H1 (cell line): ENCODE measurements around the gene FBXO45. TPM values are rescaled to one million over a fixed set of nuclear protein-coding genes. Genes with fewer than 3 reads are reported as not detected.

Experiments used
- BACH1 ChIP-seq: IDR thresholded peaks from 2 replicates; pipeline ENCODE4 v1.6.1; 2012; ENCODE audit warnings: low read length, improper control_type of control experiment
- CHD1 ChIP-seq: IDR thresholded peaks from 2 replicates; pipeline ENCODE4 v1.6.1; 2012; ENCODE audit warnings: low read depth, low read length, improper control_type of control experiment
- RXRA ChIP-seq: IDR thresholded peaks from 2 replicates; pipeline ENCODE4 v1.6.1; 2011; ENCODE audit warnings: low read depth, mild to moderate bottlenecking, low read length, moderate library complexity; ENCODE audit not compliant: insufficient read depth
- SAP30 ChIP-seq: fragments of 300-600 bp; sonication (generic); IDR thresholded peaks from 2 replicates; pipeline ENCODE4 v1.7.1; 2012; ENCODE audit warnings: low read length, moderate library complexity, mild to moderate bottlenecking, inconsistent platforms; ENCODE audit not compliant: insufficient read depth, insufficient replicate concordance
- SIN3A ChIP-seq, 2 experiments: IDR thresholded peaks in 1 of 2; conservative IDR thresholded peaks in 1 of 2; 2 replicates each; pipeline ENCODE4 v1.6.1; 2011 to 2012; ENCODE audit warnings: low read length in 2 of 2, improper control_type of control experiment in 1 of 2, low read depth in 1 of 2, mild to moderate bottlenecking in 1 of 2
- SP1 ChIP-seq: IDR thresholded peaks from 2 replicates; pipeline ENCODE4 v1.6.1; 2011; ENCODE audit warnings: low read depth, low read length
- SP4 ChIP-seq: IDR thresholded peaks from 2 replicates; pipeline ENCODE4 v1.6.1; 2012; ENCODE audit warnings: low read length, inconsistent platforms
- TAF7 ChIP-seq: optimal IDR thresholded peaks from 2 replicates; pipeline ENCODE3; 2011; ENCODE audit warnings: low read depth, mild to moderate bottlenecking, inconsistent platforms, low read length, moderate library complexity, borderline replicate concordance
- TBP ChIP-seq: IDR thresholded peaks from 2 replicates; pipeline ENCODE4 v1.6.1; 2011; ENCODE audit warnings: low read depth, low read length, improper control_type of control experiment
- TEAD4 ChIP-seq: IDR thresholded peaks from 2 replicates; pipeline ENCODE4 v1.6.1; 2012; ENCODE audit warnings: low read depth, low read length, inconsistent platforms, mixed read lengths
- polyA plus RNA-seq, 7 experiments: library from polyadenylated mRNA; depleted of rRNA in 3 of 7; stranded (reverse) in 5 of 7; unstranded in 2 of 7; fragments of >200 nt in 5 of 7; fragments of 200-250 nt in 2 of 7; gene quantifications; 1 replicate in 5 of 7; 2 replicates in 1 of 7; 4 replicates in 1 of 7; pipeline versions ENCODE4 v1.2.1 to v1.2.3, GENCODE V29; 2011 to 2013; ENCODE audit warnings: missing spikeins in 2 of 7, mixed read lengths in 2 of 7
- total RNA-seq: library from RNA; stranded (reverse); fragmentation: NEBNext Ultra II Directional; extraction: Animal tissue kit (Norgen Biotek cat#: 25700); gene quantifications from 2 replicates; pipeline ENCODE4 v1.2.1, GENCODE V29; 2021
- TF ChIP-seq, protein P1 (sequence below): fragments of 300-600 bp; sonication (generic); IDR thresholded peaks from 2 replicates; pipeline ENCODE4 v1.7.1; 2012; ENCODE audit warnings: low read length, moderate library complexity, mild to moderate bottlenecking, inconsistent platforms; ENCODE audit not compliant: insufficient replicate concordance

The FBXO45 gene
- total and polyA plus RNA-seq, 2 of the 8 experiments (the other 6 are each of a cell fraction or from before 2014, with no cell fraction given) = 5.2 to 19.4 TPM

DNA sequence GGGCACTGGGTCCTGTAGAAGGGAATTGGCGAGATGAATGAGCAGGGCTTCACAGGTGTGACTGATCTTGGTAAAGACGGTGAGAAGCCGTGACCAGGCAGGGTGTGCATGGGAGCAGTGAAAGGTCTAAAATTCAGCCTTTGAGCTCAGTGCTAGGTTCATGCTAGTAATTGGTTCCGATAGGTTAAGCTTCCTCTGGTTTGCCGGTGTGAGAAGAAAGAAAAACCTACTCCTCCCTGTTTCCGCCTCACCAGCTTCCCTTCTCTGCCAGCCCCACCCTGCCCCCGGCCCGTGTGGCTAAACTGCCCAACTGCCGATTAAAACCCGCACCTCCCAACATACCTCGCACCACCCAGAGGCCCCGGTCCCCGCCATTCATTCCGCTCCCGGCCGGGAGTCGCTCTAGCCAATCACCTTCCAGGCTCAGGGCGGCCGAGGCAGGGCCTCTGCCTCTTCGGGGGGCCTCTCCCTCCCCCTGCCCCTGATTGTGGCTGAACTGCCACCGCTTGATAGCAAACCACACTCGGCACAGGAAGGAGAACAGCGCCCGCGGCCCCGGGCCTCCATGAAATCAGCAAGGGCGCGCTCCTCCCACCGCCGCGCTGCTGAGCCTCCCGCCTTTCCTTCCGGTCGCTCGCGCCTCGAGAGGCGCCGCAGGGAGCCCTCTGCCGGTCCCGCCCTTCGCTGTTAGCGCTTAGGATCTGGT lies 63.7 kb downstream of the FBXO45 start (continued):
- TF ChIP-seq SIN3A (conservative IDR thresholded peaks at IDR 0.05 in 1 of 2, IDR thresholded peaks at IDR 0.05 in 1 of 2; ENCODE audit: low read depth in 1 of 2, low read length in 2 of 2) = 0 out of 4 replicates have a peak, but pooled peaks of 1 of the 2 experiments have one; percentile 21
- TF ChIP-seq SAP30 = no peak
- TF ChIP-seq TBP = peak; percentile 72
- TF ChIP-seq TEAD4 = no peak; the same call in 1 of the 2 replicates
- TF ChIP-seq TAF7 = peak; percentile 75
- TF ChIP-seq BACH1 = no peak
- no peak for TF ChIP-seq SP1
- no peak for TF ChIP-seq CHD1
- TF ChIP-seq SP4 = no peak
- no peak for TF ChIP-seq RXRA
- TF ChIP-seq, protein P1, sequence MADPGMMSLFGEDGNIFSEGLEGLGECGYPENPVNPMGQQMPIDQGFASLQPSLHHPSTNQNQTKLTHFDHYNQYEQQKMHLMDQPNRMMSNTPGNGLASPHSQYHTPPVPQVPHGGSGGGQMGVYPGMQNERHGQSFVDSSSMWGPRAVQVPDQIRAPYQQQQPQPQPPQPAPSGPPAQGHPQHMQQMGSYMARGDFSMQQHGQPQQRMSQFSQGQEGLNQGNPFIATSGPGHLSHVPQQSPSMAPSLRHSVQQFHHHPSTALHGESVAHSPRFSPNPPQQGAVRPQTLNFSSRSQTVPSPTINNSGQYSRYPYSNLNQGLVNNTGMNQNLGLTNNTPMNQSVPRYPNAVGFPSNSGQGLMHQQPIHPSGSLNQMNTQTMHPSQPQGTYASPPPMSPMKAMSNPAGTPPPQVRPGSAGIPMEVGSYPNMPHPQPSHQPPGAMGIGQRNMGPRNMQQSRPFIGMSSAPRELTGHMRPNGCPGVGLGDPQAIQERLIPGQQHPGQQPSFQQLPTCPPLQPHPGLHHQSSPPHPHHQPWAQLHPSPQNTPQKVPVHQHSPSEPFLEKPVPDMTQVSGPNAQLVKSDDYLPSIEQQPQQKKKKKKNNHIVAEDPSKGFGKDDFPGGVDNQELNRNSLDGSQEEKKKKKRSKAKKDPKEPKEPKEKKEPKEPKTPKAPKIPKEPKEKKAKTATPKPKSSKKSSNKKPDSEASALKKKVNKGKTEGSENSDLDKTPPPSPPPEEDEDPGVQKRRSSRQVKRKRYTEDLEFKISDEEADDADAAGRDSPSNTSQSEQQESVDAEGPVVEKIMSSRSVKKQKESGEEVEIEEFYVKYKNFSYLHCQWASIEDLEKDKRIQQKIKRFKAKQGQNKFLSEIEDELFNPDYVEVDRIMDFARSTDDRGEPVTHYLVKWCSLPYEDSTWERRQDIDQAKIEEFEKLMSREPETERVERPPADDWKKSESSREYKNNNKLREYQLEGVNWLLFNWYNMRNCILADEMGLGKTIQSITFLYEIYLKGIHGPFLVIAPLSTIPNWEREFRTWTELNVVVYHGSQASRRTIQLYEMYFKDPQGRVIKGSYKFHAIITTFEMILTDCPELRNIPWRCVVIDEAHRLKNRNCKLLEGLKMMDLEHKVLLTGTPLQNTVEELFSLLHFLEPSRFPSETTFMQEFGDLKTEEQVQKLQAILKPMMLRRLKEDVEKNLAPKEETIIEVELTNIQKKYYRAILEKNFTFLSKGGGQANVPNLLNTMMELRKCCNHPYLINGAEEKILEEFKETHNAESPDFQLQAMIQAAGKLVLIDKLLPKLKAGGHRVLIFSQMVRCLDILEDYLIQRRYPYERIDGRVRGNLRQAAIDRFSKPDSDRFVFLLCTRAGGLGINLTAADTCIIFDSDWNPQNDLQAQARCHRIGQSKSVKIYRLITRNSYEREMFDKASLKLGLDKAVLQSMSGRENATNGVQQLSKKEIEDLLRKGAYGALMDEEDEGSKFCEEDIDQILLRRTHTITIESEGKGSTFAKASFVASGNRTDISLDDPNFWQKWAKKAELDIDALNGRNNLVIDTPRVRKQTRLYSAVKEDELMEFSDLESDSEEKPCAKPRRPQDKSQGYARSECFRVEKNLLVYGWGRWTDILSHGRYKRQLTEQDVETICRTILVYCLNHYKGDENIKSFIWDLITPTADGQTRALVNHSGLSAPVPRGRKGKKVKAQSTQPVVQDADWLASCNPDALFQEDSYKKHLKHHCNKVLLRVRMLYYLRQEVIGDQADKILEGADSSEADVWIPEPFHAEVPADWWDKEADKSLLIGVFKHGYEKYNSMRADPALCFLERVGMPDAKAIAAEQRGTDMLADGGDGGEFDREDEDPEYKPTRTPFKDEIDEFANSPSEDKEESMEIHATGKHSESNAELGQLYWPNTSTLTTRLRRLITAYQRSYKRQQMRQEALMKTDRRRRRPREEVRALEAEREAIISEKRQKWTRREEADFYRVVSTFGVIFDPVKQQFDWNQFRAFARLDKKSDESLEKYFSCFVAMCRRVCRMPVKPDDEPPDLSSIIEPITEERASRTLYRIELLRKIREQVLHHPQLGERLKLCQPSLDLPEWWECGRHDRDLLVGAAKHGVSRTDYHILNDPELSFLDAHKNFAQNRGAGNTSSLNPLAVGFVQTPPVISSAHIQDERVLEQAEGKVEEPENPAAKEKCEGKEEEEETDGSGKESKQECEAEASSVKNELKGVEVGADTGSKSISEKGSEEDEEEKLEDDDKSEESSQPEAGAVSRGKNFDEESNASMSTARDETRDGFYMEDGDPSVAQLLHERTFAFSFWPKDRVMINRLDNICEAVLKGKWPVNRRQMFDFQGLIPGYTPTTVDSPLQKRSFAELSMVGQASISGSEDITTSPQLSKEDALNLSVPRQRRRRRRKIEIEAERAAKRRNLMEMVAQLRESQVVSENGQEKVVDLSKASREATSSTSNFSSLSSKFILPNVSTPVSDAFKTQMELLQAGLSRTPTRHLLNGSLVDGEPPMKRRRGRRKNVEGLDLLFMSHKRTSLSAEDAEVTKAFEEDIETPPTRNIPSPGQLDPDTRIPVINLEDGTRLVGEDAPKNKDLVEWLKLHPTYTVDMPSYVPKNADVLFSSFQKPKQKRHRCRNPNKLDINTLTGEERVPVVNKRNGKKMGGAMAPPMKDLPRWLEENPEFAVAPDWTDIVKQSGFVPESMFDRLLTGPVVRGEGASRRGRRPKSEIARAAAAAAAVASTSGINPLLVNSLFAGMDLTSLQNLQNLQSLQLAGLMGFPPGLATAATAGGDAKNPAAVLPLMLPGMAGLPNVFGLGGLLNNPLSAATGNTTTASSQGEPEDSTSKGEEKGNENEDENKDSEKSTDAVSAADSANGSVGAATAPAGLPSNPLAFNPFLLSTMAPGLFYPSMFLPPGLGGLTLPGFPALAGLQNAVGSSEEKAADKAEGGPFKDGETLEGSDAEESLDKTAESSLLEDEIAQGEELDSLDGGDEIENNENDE = no peak
